Stimulated activated CD8-positive, alpha-beta memory T cell treated with anti-CD3 and anti-CD28 coated beads, Interleukin-15, amount 100 ng/mL, for 48 hours (primary cell): ENCODE results near the gene SLC2A13.
"Not testable (repeated sequence)": the region's sequence is repeated elsewhere in the genome, so short reads cannot be mapped to it uniquely, and the experiment has no call there.

Source experiments
- DNase-seq, 2 donors: peaks; one replicate each; pipeline ENCODE4 v3.0.0-alpha.2; 2020; ENCODE audit warnings: low read depth in 2 of 2

The SLC2A13 gene

GRCh38 chr12:40038619-40039018 is 67.3 kb downstream of the SLC2A13 start:
- no peak for DNase-seq

- DNase-seq: no peak
Measured at GRCh38 chr12:40034712-40035111, 71.2 kb downstream of the SLC2A13 start.

- no peak for DNase-seq
Measured at GRCh38 chr12:40034156-40034555, 71.7 kb downstream of the SLC2A13 start.

GRCh38 chr12:40033242-40033630 is 72.6 kb downstream of the SLC2A13 start:
- no peak for DNase-seq

GRCh38 chr12:40032433-40033241 is 73.2 kb downstream of the SLC2A13 start:
- DNase-seq: no peak

GRCh38 chr12:40031965-40032364 is 73.9 kb downstream of the SLC2A13 start:
- DNase-seq: no peak

- not testable (repeated sequence) for DNase-seq
Measured at GRCh38 chr12:40030970-40031369, 74.9 kb downstream of the SLC2A13 start.

GRCh38 chr12:40028296-40028695 is 77.6 kb downstream of the SLC2A13 start:
- no peak for DNase-seq

- no peak for DNase-seq
Measured at GRCh38 chr12:40022850-40023249, 83.0 kb downstream of the SLC2A13 start.

GRCh38 chr12:40020261-40020691 is 85.6 kb downstream of the SLC2A13 start:
- DNase-seq: no peak

- DNase-seq: no peak
Measured at GRCh38 chr12:40017488-40017887, 88.4 kb downstream of the SLC2A13 start.

- DNase-seq: no peak
Measured at GRCh38 chr12:40016980-40017379, 88.9 kb downstream of the SLC2A13 start.

GRCh38 chr12:40015881-40016280 is 90.0 kb downstream of the SLC2A13 start:
- no peak for DNase-seq

GRCh38 chr12:40015345-40015744 is 90.5 kb downstream of the SLC2A13 start:
- DNase-seq: no peak

GRCh38 chr12:40013847-40014246 is 92.0 kb downstream of the SLC2A13 start:
- DNase-seq: no peak

GRCh38 chr12:40013292-40013691 is 92.6 kb downstream of the SLC2A13 start:
- no peak for DNase-seq

GRCh38 chr12:40012711-40013110 is 93.2 kb downstream of the SLC2A13 start:
- no peak for DNase-seq

GRCh38 chr12:40011775-40012129 is 94.1 kb downstream of the SLC2A13 start:
- DNase-seq: no peak

- DNase-seq: peak in 1 of 2 donors; percentile 19
Measured at GRCh38 chr12:40010899-40011774, 94.7 kb downstream of the SLC2A13 start.

- DNase-seq: no peak
Measured at GRCh38 chr12:40002178-40003169, 103.4 kb downstream of the SLC2A13 start.

- no peak for DNase-seq
Measured at GRCh38 chr12:40001406-40001805, 104.5 kb downstream of the SLC2A13 start.

GRCh38 chr12:40000884-40001283 is 105.0 kb downstream of the SLC2A13 start:
- DNase-seq: no peak
